Mesenchymal stem cell (in vitro differentiated cells and primary cell): ENCODE data around the gene SRRM5.

Experiments
- DNase-seq: peaks from one replicate; pipeline ENCODE4 v3.0.0-alpha.2; 2013
- H2AFZ ChIP-seq: one replicate; pipeline ENCODE4 v1.6.1; 2013; ENCODE audit warnings: low read depth, mild to moderate bottlenecking, control low read depth, inconsistent platforms, low read length, moderate library complexity
- H2AK5ac ChIP-seq: 2 replicates; pipeline ENCODE4 v1.6.1; 2013; ENCODE audit warnings: low read length, moderate library complexity, mild to moderate bottlenecking, inconsistent platforms; ENCODE audit not compliant: severe bottlenecking
- H2BK120ac ChIP-seq: one replicate; pipeline ENCODE4 v1.6.1; 2013; ENCODE audit warnings: low read depth, mild to moderate bottlenecking, inconsistent platforms, low read length, moderate library complexity
- H2BK12ac ChIP-seq, 2 experiments: one replicate each; pipeline ENCODE4 v1.6.1; 2013; ENCODE audit warnings: inconsistent platforms in 2 of 2, low read length in 2 of 2, mild to moderate bottlenecking in 2 of 2, moderate library complexity in 2 of 2, control low read depth in 1 of 2
- H2BK15ac ChIP-seq: one replicate; pipeline ENCODE4 v1.6.1; 2013; ENCODE audit warnings: mild to moderate bottlenecking, low read depth, inconsistent platforms; ENCODE audit not compliant: poor library complexity, severe bottlenecking
- H2BK5ac ChIP-seq: 2 replicates; pipeline ENCODE4 v1.6.1; 2013; ENCODE audit warnings: low read depth, mild to moderate bottlenecking, low read length, control low read depth, inconsistent platforms; ENCODE audit not compliant: poor library complexity, severe bottlenecking
- H3K14ac ChIP-seq, 2 experiments: one replicate each; pipeline ENCODE4 v1.6.1; 2013; ENCODE audit warnings: inconsistent platforms in 2 of 2, low read length in 2 of 2, control low read depth in 1 of 2, mild to moderate bottlenecking in 1 of 2, moderate library complexity in 1 of 2
- H3K18ac ChIP-seq, 2 experiments: one replicate each; pipeline ENCODE4 v1.6.1; 2013; ENCODE audit warnings: inconsistent platforms in 2 of 2, low read length in 2 of 2, control low read depth in 1 of 2, low read depth in 1 of 2, mild to moderate bottlenecking in 1 of 2
- H3K23ac ChIP-seq, 2 experiments: one replicate each; pipeline ENCODE4 v1.6.1; 2013; ENCODE audit warnings: inconsistent platforms in 2 of 2, low read length in 2 of 2, mild to moderate bottlenecking in 2 of 2, moderate library complexity in 2 of 2, control low read depth in 1 of 2
- H3K27ac ChIP-seq: 2 replicates; pipeline ENCODE4 v1.5.1; 2013; ENCODE audit warnings: mild to moderate bottlenecking, moderate library complexity, low read length, control low read depth, inconsistent platforms; ENCODE audit not compliant: poor library complexity, severe bottlenecking
- H3K27me3 ChIP-seq, 2 experiments: 2 replicates each; pipeline versions ENCODE4 v1.6.1 to v1.7.0; 2013; ENCODE audit warnings: low read length in 2 of 2, mild to moderate bottlenecking in 2 of 2, moderate library complexity in 2 of 2, control low read depth in 1 of 2, inconsistent platforms in 1 of 2; ENCODE audit not compliant: control insufficient read depth in 1 of 2, insufficient read depth in 1 of 2
- H3K36me3 ChIP-seq, 2 experiments: 2 replicates each; pipeline versions ENCODE4 v1.6.1 to v1.7.0; 2013; ENCODE audit warnings: low read length in 2 of 2, control low read depth in 1 of 2, inconsistent platforms in 1 of 2, low read depth in 1 of 2, mild to moderate bottlenecking in 1 of 2; ENCODE audit not compliant: insufficient read depth in 2 of 2, control insufficient read depth in 1 of 2
- H3K4ac ChIP-seq, 2 experiments: one replicate each; pipeline ENCODE4 v1.6.1; 2013; ENCODE audit warnings: inconsistent platforms in 2 of 2, low read length in 2 of 2, mild to moderate bottlenecking in 2 of 2, moderate library complexity in 2 of 2, control low read depth in 1 of 2, low read depth in 1 of 2
- H3K4me1 ChIP-seq: 2 replicates; pipeline ENCODE4 v1.6.1; 2013; ENCODE audit warnings: low read depth, low read length, control low read depth; ENCODE audit not compliant: control insufficient read depth, insufficient read depth
- H3K4me2 ChIP-seq: 2 replicates; pipeline ENCODE4 v1.6.1; 2013; ENCODE audit warnings: low read length, mild to moderate bottlenecking, inconsistent platforms; ENCODE audit not compliant: poor library complexity, severe bottlenecking
- H3K4me3 ChIP-seq, 2 experiments: 2 replicates each; pipeline versions ENCODE4 v1.5.1 to v1.7.0; 2013; ENCODE audit warnings: low read length in 2 of 2, mild to moderate bottlenecking in 2 of 2, control low read depth in 1 of 2, low read depth in 1 of 2; ENCODE audit not compliant: insufficient read depth in 1 of 2
- H3K79me1 ChIP-seq: replicated peaks from 2 replicates; pipeline ENCODE4 v1.6.1; 2013; ENCODE audit warnings: mild to moderate bottlenecking, control low read depth, low read length, inconsistent platforms; ENCODE audit not compliant: poor library complexity, severe bottlenecking
- H3K9ac ChIP-seq: 2 replicates; pipeline ENCODE4 v1.7.0; 2013; ENCODE audit warnings: mild to moderate bottlenecking, low read length, moderate library complexity
- H3K9me3 ChIP-seq: 2 replicates; pipeline ENCODE4 v1.7.0; 2013; ENCODE audit warnings: mild to moderate bottlenecking, low read length; ENCODE audit not compliant: control insufficient read depth
- H4K8ac ChIP-seq: one replicate; pipeline ENCODE4 v1.6.1; 2013; ENCODE audit warnings: inconsistent platforms, mild to moderate bottlenecking, low read length, moderate library complexity
- H4K91ac ChIP-seq: one replicate; pipeline ENCODE4 v1.6.1; 2013; ENCODE audit warnings: mild to moderate bottlenecking, low read length, inconsistent platforms
- WGBS: methylation state at CpG from one replicate; pipeline ENCODE4 v1.1.7; 2013; ENCODE audit warnings: mixed read lengths; 5-methylcytosine and 5-hydroxymethylcytosine counted together

Gene SRRM5

DNA sequence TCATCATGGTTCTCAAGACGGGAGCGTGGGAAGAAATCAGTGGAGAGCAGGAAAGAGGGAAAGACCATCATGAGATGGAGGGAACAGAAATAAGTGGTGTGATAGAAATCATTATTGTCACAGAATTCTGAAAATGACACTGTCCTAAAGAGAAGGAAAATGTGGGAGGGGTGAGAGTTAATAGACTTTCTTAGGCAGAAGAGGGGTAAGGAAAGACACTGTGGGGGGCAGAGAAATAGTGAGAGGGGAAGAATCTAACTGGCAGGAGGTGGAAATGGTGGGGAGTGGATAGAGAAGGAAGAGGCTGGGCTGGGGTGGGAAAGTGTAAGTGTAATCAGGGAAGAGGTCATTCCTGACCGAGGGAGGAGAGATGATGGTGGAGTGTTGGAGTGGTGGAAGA lies 33.1 kb upstream of the SRRM5 start:
- H3K9ac ChIP-seq: no peak overlapping the region
- no peak overlapping the region for H3K4ac ChIP-seq
- no peak overlapping the region for H3K14ac ChIP-seq
- H4K91ac ChIP-seq: no peak overlapping the region
- no peak overlapping the region for H3K27ac ChIP-seq
- no peak overlapping the region for H2AK5ac ChIP-seq
- H3K23ac ChIP-seq: no peak overlapping the region
- no peak overlapping the region for H4K8ac ChIP-seq
- no peak overlapping the region for H2BK15ac ChIP-seq
- H3K9me3 ChIP-seq: no peaks in the 10 kb centered on the region
- no peak overlapping the region for H2BK5ac ChIP-seq
- no peak overlapping the region for H3K18ac ChIP-seq
- DNase-seq: no peak
- peaks cover 11% of the 10 kb centered on the region for H3K79me1 ChIP-seq
- no peak overlapping the region for H2BK12ac ChIP-seq
- H2BK120ac ChIP-seq: no peak overlapping the region
- WGBS: 87% methylated on average over 3 of the region's 3 CpGs
- H3K36me3 ChIP-seq: peaks cover 0 to under 1% of the 10 kb centered on the region in 2 experiments
- peaks cover 14% of the 10 kb centered on the region for H3K4me1 ChIP-seq
- no peak overlapping the region for H3K4me2 ChIP-seq
- H3K4me3 ChIP-seq: no peak overlapping the region
- H2AFZ ChIP-seq: no peak overlapping the region
- H3K27me3 ChIP-seq: no peaks in the 10 kb centered on the region

GRCh38 chr19:43581467-43581866 lies 30.4 kb upstream of the SRRM5 start:
- Histone ChIP-seq H3K23ac (no peak overlapping the region), H3K27ac (no peak overlapping the region), H3K9ac (peak overlapping the region; percentile 97), H2BK15ac (no peak overlapping the region), H3K9me3 (no peaks in the 10 kb centered on the region), H4K8ac (no peak overlapping the region), H2BK5ac (no peak overlapping the region), H2AFZ (no peak overlapping the region), H3K4ac (no peak overlapping the region), H4K91ac (no peak overlapping the region), H3K36me3 (peaks cover 2 to 19% of the 10 kb centered on the region in 2 experiments), H3K79me1 (peaks cover 18% of the 10 kb centered on the region), H2AK5ac (no peak overlapping the region), H2BK120ac (no peak overlapping the region), H3K18ac (no peak overlapping the region), H3K4me3 (peak overlapping the region in 1 of 2 experiments; percentile 77), H3K27me3 (no peaks in the 10 kb centered on the region), H2BK12ac (no peak overlapping the region), H3K14ac (no peak overlapping the region), H3K4me2 (no peak overlapping the region), H3K4me1 (peaks cover 12% of the 10 kb centered on the region)
- DNase-seq: no peak
- 86% methylated on average over 7 of the region's 7 CpGs for WGBS

- Histone ChIP-seq H3K9me3 (no peaks in the 10 kb centered on the region), H3K4me2 (no peak overlapping the region), H3K4me1 (peaks cover 12% of the 10 kb centered on the region), H3K27ac (no peak overlapping the region), H3K79me1 (peaks cover 16% of the 10 kb centered on the region), H4K8ac (no peak overlapping the region), H2AK5ac (no peak overlapping the region), H3K23ac (no peak overlapping the region), H3K4ac (no peak overlapping the region), H2BK15ac (no peak overlapping the region), H3K36me3 (peaks cover 6 to 28% of the 10 kb centered on the region in 2 experiments), H4K91ac (no peak overlapping the region), H3K27me3 (no peaks in the 10 kb centered on the region), H2BK120ac (no peak overlapping the region), H3K4me3 (no peak overlapping the region), H3K9ac (no peak overlapping the region), H3K14ac (no peak overlapping the region), H3K18ac (no peak overlapping the region), H2AFZ (no peak overlapping the region), H2BK5ac (no peak overlapping the region), H2BK12ac (no peak overlapping the region)
- DNase-seq: no peak
- 100% methylated on average over 2 of the region's 2 CpGs for WGBS
These were observed 29.4 kb upstream of the SRRM5 start for GRCh38 chr19:43582495-43582894.

DNA sequence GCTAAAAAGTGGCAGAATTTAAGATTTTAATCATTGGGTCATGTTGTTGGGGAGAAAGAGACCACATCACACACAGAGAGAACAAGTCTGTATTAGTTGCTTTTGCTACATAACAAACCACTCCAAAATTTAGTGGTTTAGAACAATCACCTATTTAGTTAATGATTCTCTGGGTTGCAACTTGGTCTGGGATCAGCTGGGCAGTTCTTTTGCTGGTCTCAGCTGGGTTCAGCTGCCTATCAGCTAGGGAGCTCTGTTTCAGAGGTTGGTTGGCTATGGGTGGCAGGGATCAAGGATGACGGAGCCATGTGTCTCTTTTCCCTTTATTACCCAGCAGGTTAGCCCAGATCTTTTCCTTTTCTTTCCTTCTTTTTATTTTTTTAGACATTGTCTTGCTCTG lies 27.4 kb upstream of the SRRM5 start:
- H3K4me2 ChIP-seq: peak overlapping the region; percentile 14
- DNase-seq: no peak
- H3K4me3 ChIP-seq: no peak overlapping the region
- H3K23ac ChIP-seq: no peak overlapping the region
- H3K9ac ChIP-seq: no peak overlapping the region
- peak overlapping the region; percentile 81 for H3K27ac ChIP-seq
- H3K14ac ChIP-seq: no peak overlapping the region
- WGBS: 100% methylated on average over 1 of the region's 1 CpG
- peak overlapping the region; percentile 9 for H2BK5ac ChIP-seq
- H4K91ac ChIP-seq: no peak overlapping the region
- no peak overlapping the region for H4K8ac ChIP-seq
- peak overlapping the region; percentile 26 for H2AK5ac ChIP-seq
- H2BK15ac ChIP-seq: peak overlapping the region; percentile 49
- H3K9me3 ChIP-seq: no peaks in the 10 kb centered on the region
- H3K79me1 ChIP-seq: peaks cover 20% of the 10 kb centered on the region
- H2AFZ ChIP-seq: no peak overlapping the region
- peaks cover 10% of the 10 kb centered on the region for H3K4me1 ChIP-seq
- no peak overlapping the region for H3K4ac ChIP-seq
- H2BK12ac ChIP-seq: no peak overlapping the region
- no peak overlapping the region for H3K18ac ChIP-seq
- no peak overlapping the region for H2BK120ac ChIP-seq
- peaks cover 12 to 37% of the 10 kb centered on the region in 2 experiments for H3K36me3 ChIP-seq
- no peaks in the 10 kb centered on the region for H3K27me3 ChIP-seq
